NCI-H146 treated with DMSO at 0.1 percent for 48 hours (cell line): ENCODE results near the gene PADI6.
"Not testable (repeated sequence)": the region's sequence is repeated elsewhere in the genome, so short reads cannot be mapped to it uniquely, and the experiment has no call there.

Experiments used
- DNase-seq: peaks from one replicate; lab custom pipeline; 2025; ENCODE audit not compliant: unreplicated experiment; lab: John Stamatoyannopoulos, UW

Gene PADI6

GRCh38 chr1:17371896-17372295 lies at the start of gene PADI6:
PADI6 (plus strand) TSS chr1:17372196; CDS start chr1:17372246, 50 bp downstream.
- DNase-seq: no peak

GRCh38 chr1:17328855-17329254 lies 43.1 kb upstream of the PADI6 start:
- DNase-seq: no peak

DNA sequence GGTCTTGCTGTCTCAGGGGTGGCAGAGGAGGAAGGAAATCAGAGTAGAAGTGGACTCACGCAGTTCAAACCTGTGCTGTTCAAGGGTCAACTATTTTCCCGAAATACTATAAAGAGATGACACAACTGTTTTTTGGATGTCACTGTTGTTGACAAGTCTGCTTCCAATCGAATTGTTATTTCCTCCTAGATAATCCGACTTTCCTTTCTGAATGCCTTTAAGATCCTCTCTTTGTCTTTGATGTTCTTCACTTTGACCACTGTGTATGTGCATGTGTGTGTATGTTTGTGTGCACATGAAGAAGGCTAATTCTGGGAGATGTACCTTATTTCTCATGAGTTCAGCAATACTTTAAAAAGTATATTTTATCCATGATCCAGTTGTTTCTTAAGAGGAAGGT lies 42.4 kb upstream of the PADI6 start:
- no peak for DNase-seq

DNA sequence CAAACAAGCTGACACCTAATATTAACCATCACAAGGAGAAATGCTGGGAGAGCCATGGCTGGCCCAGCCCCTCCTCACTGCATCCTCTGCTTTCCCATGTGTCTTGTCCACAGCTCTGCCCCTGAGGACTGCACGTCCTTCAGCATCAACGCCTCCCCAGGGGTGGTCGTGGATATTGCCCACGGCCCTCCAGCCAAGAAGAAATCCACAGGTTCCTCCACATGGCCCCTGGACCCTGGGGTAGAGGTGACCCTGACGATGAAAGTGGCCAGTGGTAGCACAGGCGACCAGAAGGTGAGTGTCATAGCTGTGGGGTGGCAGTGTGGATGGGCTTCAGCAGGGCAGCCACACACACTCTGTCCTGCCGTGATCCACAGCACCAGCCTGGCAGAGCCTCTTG lies 41.1 kb upstream of the PADI6 start:
- DNase-seq: no peak

- no peak for DNase-seq
These were observed 38.9 kb upstream of the PADI6 start for GRCh38 chr1:17333081-17333480.

GRCh38 chr1:17335821-17336710 lies 35.9 kb upstream of the PADI6 start:
- DNase-seq: peak; percentile 14

GRCh38 chr1:17338706-17339493 lies 33.1 kb upstream of the PADI6 start:
- DNase-seq: no peak

DNA sequence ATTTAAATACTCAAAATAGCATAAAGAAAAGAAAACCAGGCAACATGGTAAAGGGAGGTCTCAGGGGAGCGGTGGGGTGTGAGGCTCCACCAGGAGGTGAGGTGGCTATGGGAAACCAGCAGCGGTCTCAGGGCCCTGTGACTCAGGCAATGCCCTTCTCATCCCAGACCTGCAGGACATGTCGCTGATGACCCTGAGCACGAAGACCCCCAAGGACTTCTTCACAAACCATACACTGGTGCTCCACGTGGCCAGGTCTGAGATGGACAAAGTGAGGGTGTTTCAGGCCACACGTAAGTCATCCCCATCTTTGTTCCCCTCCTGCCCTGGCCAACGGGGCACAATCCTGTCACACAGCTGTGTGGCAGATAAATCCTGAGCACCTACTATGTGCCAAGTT lies 32.5 kb upstream of the PADI6 start:
- no peak for DNase-seq

DNA sequence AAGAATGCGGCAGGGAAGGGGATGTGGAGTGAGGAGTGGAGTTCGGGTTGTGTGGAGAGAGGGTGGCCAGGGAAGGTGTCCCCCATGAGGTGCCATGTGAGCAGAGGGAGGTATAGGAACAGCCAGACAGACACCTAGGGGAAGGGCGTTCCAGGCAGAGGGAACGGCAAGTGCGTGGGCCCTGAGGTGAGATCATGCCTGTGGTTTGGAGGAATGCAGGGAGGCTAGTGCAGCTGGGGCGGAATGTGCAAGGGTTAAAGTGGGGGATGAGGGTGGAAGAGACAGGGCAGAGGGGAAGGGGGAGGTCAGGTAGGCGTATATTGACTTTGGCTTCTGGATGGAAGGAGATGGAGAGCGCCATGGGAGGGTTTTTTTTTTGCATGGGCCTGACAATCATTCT lies 31.6 kb upstream of the PADI6 start:
- no peak for DNase-seq

- no peak for DNase-seq
These were observed 30.0 kb upstream of the PADI6 start for GRCh38 chr1:17342014-17342441.

- not testable (repeated sequence) for DNase-seq
These were observed 26.5 kb upstream of the PADI6 start for GRCh38 chr1:17345506-17345905.

GRCh38 chr1:17346046-17346789 lies 25.8 kb upstream of the PADI6 start:
- no peak for DNase-seq

- no peak for DNase-seq
These were observed 24.0 kb upstream of the PADI6 start for GRCh38 chr1:17347769-17348592.

DNA sequence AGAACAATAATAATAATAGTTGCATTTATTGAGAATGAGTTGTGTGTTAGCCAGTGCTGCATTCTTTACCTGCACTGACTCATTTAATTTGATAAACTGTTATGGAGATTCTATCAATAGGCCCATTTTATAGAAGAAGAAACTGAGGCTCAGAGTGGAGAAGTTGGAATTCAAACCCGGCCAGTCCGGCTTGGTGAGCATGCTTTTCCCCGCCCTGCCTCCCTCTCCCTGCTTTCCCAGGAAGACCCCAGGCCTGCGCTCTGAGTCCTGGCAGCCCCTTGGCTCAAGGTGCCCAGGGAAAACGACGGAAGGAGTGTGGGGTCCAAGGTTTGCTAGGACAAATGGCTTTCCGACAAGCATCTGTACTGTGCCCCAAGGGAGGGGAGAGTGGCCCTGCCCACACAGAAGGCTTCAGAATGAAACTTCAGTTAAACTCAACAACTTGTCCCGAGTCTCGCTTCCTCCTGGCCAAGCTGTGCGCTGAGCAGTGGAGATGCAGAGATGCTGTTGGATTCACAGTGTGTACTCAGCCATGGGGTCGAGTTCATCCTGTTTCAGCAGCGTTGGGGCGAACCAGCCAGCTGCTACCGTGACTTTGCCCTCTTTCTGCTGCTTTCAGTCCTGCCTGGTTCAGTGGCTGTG lies 23.3 kb upstream of the PADI6 start:
- no peak for DNase-seq

DNA sequence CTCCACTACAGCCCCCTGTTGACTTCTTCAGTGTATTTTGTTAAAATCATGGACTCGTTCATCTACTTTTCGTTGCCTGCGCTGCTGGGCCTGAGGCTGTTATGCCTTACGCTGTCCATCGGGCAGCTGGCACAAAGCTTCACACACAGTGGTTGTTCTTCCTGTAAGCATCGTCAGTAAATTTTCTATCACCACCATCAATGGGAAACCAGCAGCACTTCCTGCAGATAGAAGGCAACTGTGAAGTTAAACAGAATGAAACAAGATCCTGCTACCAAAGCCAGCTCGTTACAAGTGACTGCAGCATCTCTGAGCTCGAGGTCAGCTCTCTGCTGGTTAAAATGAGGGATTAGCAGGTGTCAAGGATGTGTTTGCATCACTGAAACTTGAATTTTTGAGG lies 21.9 kb upstream of the PADI6 start:
- no peak for DNase-seq

DNA sequence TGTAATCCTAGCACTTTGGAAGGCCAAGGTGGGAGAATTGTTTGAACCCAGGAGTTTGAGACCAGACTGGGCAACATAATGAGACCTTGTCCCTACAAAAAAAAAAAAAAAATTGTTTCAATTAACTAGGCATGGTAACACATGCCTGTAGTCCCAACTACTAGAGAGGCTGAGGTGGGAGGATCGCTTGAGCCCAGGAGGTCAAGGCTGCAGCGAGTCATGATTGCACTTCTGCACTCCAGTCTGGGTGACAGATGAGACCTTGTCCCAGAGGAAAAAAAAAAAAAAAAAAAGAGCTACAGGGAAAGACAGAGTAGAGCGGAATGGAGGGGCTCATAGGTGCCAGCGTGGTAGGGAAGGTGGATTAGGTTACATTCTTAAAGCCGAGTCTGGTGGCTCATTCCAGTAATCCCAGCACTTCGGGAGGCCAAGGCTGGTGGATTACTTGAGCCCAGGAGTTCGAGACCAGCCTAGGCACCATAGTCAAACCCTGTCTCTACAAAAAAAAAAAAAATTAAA lies 21.0 kb upstream of the PADI6 start:
- DNase-seq: no peak

DNA sequence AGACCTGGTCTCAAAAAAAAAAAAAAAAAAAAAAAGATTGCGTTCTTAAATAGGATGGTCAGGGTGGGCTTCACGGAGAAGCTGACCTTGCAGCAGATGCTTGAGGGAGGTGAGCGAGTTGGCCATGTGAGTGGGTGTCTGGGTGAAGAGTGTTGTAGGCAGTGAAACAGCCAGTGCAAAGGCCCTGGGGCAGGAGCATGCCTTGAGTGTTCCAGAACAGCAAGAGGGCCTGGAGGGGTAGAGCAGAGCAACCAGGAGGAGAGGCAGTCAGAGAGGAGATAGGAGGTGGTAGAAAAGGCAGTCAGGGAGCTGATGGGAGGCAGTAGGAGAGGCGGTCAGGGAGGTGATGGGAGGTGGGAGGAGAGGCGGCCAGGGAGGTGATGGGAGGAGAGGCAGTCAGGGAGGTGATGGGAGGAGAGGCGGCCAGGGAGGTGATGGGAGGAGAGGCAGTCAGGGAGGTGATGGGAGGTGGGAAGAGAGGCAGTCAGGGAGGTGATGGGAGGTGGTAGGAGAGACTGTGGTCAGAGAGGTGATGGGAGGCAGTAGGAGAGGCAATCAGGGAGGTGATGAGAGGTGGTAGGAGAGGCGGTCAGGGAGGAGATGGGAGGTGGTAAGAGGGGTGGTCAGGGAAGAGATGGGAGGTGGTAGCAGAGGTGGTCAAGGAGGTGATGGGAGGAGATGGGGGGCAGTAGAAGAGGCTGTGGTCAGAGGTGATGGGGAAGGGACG lies 20.2 kb upstream of the PADI6 start:
- DNase-seq: no peak

- DNase-seq: no peak
These were observed 19.5 kb upstream of the PADI6 start for GRCh38 chr1:17352419-17352909.

- no peak for DNase-seq
These were observed 16.1 kb upstream of the PADI6 start for GRCh38 chr1:17355898-17356297.
